SU-DHL-6 (cell line): ENCODE results near the gene TMEM154.

Experiments used
- H2AFZ ChIP-seq: fragments of 200-600 bp; sonication (generic); 2 replicates; pipeline ENCODE4 v1.6.1; 2014; ENCODE audit warnings: low read depth, mild to moderate bottlenecking, moderate library complexity, mixed read lengths, antibody characterized with exemption, low read length; ENCODE audit not compliant: severe bottlenecking
- H3F3A ChIP-seq: fragments of 200-600 bp; shearing (Covaris generic); 2 replicates; pipeline ENCODE4 v1.6.0; 2016; ENCODE audit warnings: antibody characterized with exemption, mild to moderate bottlenecking; ENCODE audit not compliant: insufficient read depth
- H3K27ac ChIP-seq: fragments of 200-600 bp; sonication (generic); 2 replicates; pipeline ENCODE4 v1.5.1; 2016; ENCODE audit warnings: low read depth, mild to moderate bottlenecking, low read length, moderate library complexity, mixed read lengths
- H3K27me3 ChIP-seq: fragments of 200-600 bp; sonication (generic), shearing (Covaris generic); 2 replicates; pipeline ENCODE4 v1.6.0; 2014; ENCODE audit warnings: mild to moderate bottlenecking, low read length
- H3K36me3 ChIP-seq: fragments of 200-600 bp; sonication (generic); 2 replicates; pipeline ENCODE4 v1.6.1; 2014; ENCODE audit warnings: mild to moderate bottlenecking, low read length, mixed read lengths
- H3K4me2 ChIP-seq: fragments of 300-600, 200-600 bp; shearing (Covaris generic), sonication (generic); 2 replicates; pipeline ENCODE4 v1.6.0; 2014; ENCODE audit warnings: low read length, low read depth, mild to moderate bottlenecking; ENCODE audit not compliant: poor library complexity, severe bottlenecking
- H3K4me3 ChIP-seq: fragments of 200-600 bp; sonication (generic); 2 replicates; pipeline ENCODE4 v1.5.1; 2014; ENCODE audit warnings: antibody characterized with exemption, low read length, mild to moderate bottlenecking, mixed read lengths; ENCODE audit not compliant: insufficient read depth, poor library complexity, severe bottlenecking
- H3K79me2 ChIP-seq: fragments of 200-600 bp; sonication (generic); 2 replicates; pipeline ENCODE4 v1.6.1; 2014; ENCODE audit warnings: mild to moderate bottlenecking, low read length, moderate library complexity; ENCODE audit not compliant: insufficient read depth
- H3K9ac ChIP-seq: fragments of 200-600 bp; sonication (generic); 2 replicates; pipeline ENCODE4 v1.7.0; 2014; ENCODE audit warnings: mild to moderate bottlenecking, low read length
- H3K9me2 ChIP-seq: fragments of 200-600 bp; sonication (generic); replicated peaks from 2 replicates; pipeline ENCODE4 v1.6.1; 2014; ENCODE audit warnings: low read length; ENCODE audit not compliant: insufficient read depth
- H3K9me3 ChIP-seq: fragments of 200-600 bp; sonication (generic); 2 replicates; pipeline ENCODE4 v1.6.1; 2014; ENCODE audit warnings: low read length, mixed read lengths; ENCODE audit not compliant: insufficient read depth
- H4K20me1 ChIP-seq: fragments of 200-600 bp; sonication (generic); 2 replicates; pipeline ENCODE4 v1.6.1; 2014; ENCODE audit warnings: low read depth, mild to moderate bottlenecking, antibody characterized with exemption, low read length, moderate library complexity, mixed read lengths
- EZH2phosphoT487 ChIP-seq: fragments of 200-600 bp; sonication (generic), shearing (Covaris generic); conservative IDR thresholded peaks from 2 replicates; pipeline ENCODE4 v1.6.1; 2018; ENCODE audit warnings: mild to moderate bottlenecking, antibody characterized with exemption, low read length, moderate library complexity, mixed read lengths
- TF ChIP-seq, protein P1 (sequence below): fragments of 200-600 bp; sonication (generic); IDR thresholded peaks from one replicate; pipeline ENCODE4 v1.5.1; 2017; ENCODE audit warnings: antibody characterized with exemption, mild to moderate bottlenecking, low read length, moderate library complexity; ENCODE audit not compliant: insufficient read depth, poor library complexity, severe bottlenecking

Gene TMEM154

DNA sequence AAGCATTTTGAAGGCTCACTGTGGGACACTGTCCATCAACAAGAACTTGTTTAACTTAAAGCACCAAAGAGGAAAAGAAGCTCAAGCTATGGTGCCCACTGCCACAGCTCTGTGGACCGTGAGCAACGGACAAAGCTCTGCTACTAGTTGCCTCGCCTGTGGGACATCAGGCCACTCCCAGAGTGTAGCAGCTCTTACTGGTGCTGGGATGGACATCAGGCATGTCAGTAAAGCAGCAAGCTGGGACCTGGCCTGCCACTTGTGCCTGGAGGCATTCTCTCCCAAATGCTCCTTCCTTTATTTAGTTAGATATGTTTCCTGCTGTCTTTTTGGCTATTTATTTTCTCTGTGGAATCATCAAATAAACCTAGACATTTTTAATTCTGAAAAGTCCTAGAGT is 46.7 kb downstream of the TMEM154 start:
- H4K20me1 ChIP-seq: no peaks in the 10 kb centered on the region
- H3K79me2 ChIP-seq: no peaks in the 10 kb centered on the region
- H3K27me3 ChIP-seq: no peaks in the 10 kb centered on the region
- no peak overlapping the region for H3K9ac ChIP-seq
- TF ChIP-seq, protein P1, sequence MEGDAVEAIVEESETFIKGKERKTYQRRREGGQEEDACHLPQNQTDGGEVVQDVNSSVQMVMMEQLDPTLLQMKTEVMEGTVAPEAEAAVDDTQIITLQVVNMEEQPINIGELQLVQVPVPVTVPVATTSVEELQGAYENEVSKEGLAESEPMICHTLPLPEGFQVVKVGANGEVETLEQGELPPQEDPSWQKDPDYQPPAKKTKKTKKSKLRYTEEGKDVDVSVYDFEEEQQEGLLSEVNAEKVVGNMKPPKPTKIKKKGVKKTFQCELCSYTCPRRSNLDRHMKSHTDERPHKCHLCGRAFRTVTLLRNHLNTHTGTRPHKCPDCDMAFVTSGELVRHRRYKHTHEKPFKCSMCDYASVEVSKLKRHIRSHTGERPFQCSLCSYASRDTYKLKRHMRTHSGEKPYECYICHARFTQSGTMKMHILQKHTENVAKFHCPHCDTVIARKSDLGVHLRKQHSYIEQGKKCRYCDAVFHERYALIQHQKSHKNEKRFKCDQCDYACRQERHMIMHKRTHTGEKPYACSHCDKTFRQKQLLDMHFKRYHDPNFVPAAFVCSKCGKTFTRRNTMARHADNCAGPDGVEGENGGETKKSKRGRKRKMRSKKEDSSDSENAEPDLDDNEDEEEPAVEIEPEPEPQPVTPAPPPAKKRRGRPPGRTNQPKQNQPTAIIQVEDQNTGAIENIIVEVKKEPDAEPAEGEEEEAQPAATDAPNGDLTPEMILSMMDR: no peak
- TF ChIP-seq EZH2phosphoT487: no peak
- no peak overlapping the region for H2AFZ ChIP-seq
- H3K9me2 ChIP-seq: no peaks in the 10 kb centered on the region
- H3K4me2 ChIP-seq: no peak overlapping the region
- H3K27ac ChIP-seq: no peak overlapping the region
- no peaks in the 10 kb centered on the region for H3K9me3 ChIP-seq
- H3K4me3 ChIP-seq: no peak overlapping the region
- no peaks in the 10 kb centered on the region for H3F3A ChIP-seq
- peaks cover 30% of the 10 kb centered on the region for H3K36me3 ChIP-seq

DNA sequence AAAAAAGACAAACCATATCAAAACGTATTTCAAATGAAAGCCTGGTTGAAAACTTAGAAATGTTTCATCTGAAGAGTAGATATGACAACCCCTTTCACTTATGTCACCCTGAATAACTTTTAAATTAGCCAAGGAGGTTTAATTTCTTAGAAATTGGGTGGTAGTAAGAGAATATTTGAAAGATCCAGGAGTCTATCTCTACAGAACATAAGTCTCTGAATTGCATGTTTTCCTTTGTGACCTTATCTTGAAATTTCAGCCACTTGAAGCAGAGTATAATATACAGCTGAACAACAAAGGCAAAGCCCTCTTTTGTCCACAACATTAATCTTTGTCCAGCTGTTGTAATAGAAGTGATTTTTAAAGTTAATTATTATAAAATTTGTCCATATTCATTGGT is 49.5 kb downstream of the TMEM154 start:
- no peak overlapping the region for H2AFZ ChIP-seq

GRCh38 chr4:152629908-152630307 is 49.9 kb downstream of the TMEM154 start:
- Histone ChIP-seq H3K79me2 (no peaks in the 10 kb centered on the region), H3K36me3 (peaks cover 40% of the 10 kb centered on the region), H3K9me3 (no peaks in the 10 kb centered on the region), H3K4me2 (no peak overlapping the region), H3K27me3 (no peaks in the 10 kb centered on the region), H3K27ac (no peak overlapping the region), H3F3A (peaks cover 5% of the 10 kb centered on the region; the same call in 1 of the 2 replicates), H4K20me1 (no peaks in the 10 kb centered on the region), H3K4me3 (no peak overlapping the region), H3K9me2 (no peaks in the 10 kb centered on the region), H3K9ac (no peak overlapping the region), H2AFZ (no peak overlapping the region)
- TF ChIP-seq, protein P1: no peak
- TF ChIP-seq EZH2phosphoT487: no peak

More for the DNA sequence above, 49.5 kb downstream of the TMEM154 start:
- no peaks in the 10 kb centered on the region for H3K27me3 ChIP-seq
- no peaks in the 10 kb centered on the region for H4K20me1 ChIP-seq
- peaks cover 5% of the 10 kb centered on the region; the same call in 1 of the 2 replicates for H3F3A ChIP-seq
- no peak overlapping the region for H3K9ac ChIP-seq
- H3K4me3 ChIP-seq: no peak overlapping the region
- H3K9me3 ChIP-seq: no peaks in the 10 kb centered on the region
- TF ChIP-seq, protein P1: no peak
- TF ChIP-seq EZH2phosphoT487: no peak
- no peak overlapping the region for H3K27ac ChIP-seq
- peaks cover 42% of the 10 kb centered on the region for H3K36me3 ChIP-seq
- H3K79me2 ChIP-seq: no peaks in the 10 kb centered on the region
- H3K9me2 ChIP-seq: no peaks in the 10 kb centered on the region
- no peak overlapping the region for H3K4me2 ChIP-seq
